Lower leg skin (tissue), 3 donors: ENCODE measurements around the gene ARHGEF10L.

Source experiments
- CTCF ChIP-seq, 3 donors: fragments of 450-650 bp; IDR thresholded peaks; one replicate each; pipeline ENCODE4 v1.5.1; 2016; ENCODE audit warnings: antibody characterized with exemption in 3 of 3, mild to moderate bottlenecking in 3 of 3, moderate library complexity in 2 of 3
- POLR2A ChIP-seq, 2 donors: fragments of 450-650 bp; IDR thresholded peaks; one replicate each; pipeline ENCODE4 v1.6.1; 2016 to 2017; ENCODE audit warnings: antibody characterized with exemption in 2 of 2, mild to moderate bottlenecking in 1 of 2, moderate library complexity in 1 of 2

DNA sequence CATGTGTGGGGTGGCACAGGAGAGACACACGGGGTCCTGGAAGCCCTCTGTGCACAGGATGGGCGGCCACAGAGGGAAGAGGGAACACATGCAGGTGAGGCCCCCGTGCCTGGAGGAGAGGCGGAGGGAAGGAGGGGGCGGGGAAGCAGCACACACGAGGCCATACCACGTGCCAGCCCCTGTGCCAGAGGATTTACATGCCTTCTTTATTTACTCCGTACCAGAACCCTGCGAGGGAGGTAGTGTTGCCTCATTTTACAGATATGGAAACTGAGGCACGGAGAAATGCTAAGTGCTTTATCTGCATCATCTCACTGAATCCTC is 56.1 kb downstream of the ARHGEF10L start:
- no peak for TF ChIP-seq CTCF (IDR thresholded peaks at IDR 0.05)
- no peak for TF ChIP-seq POLR2A (IDR thresholded peaks at IDR 0.05)
